HepG2 (cell line): Measurements from ENCODE around the gene MRPL27. TPM values are rescaled to one million over a fixed set of nuclear protein-coding genes. Genes with fewer than 3 reads are reported as not detected.

Source experiments
- ATAD3A ChIP-seq: sonication (generic); formaldehyde crosslinking; IDR thresholded peaks from 2 replicates; pipeline ENCODE4 v1.4.0; 2020; ENCODE audit warnings: missing genetic modification reagents
- ATRX ChIP-seq: sonication (generic); formaldehyde crosslinking; IDR thresholded peaks from 2 replicates; pipeline ENCODE4 v1.4.0; 2020; ENCODE audit warnings: missing genetic modification reagents, borderline replicate concordance
- FOSL1 ChIP-seq: sonication (generic); formaldehyde crosslinking; IDR thresholded peaks from 2 replicates; pipeline ENCODE4 v1.9.0; 2021; ENCODE audit warnings: missing genetic modification reagents, borderline replicate concordance
- MATR3 ChIP-seq: sonication (generic); formaldehyde crosslinking; IDR thresholded peaks from 2 replicates; pipeline ENCODE4 v1.4.0; 2020; ENCODE audit warnings: missing genetic modification reagents
- MAZ ChIP-seq, 2 experiments: sonication (generic) in 1 of 2; formaldehyde crosslinking in 1 of 2; IDR thresholded peaks; 2 replicates each; pipeline versions ENCODE4 v1.5.0 to v1.6.1; 2012 to 2020; ENCODE audit warnings: low read depth in 2 of 2, mild to moderate bottlenecking in 2 of 2, borderline replicate concordance in 1 of 2, improper control_type of control experiment in 1 of 2, low read length in 1 of 2, missing genetic modification reagents in 1 of 2, moderate library complexity in 1 of 2
- NCOA1 ChIP-seq: sonication (generic); formaldehyde crosslinking; IDR thresholded peaks from 2 replicates; pipeline ENCODE4 v1.9.0; 2021; ENCODE audit warnings: missing genetic modification reagents
- NFIC ChIP-seq: IDR thresholded peaks from 2 replicates; pipeline ENCODE4 v1.6.1; 2012; ENCODE audit warnings: mild to moderate bottlenecking, low read length, inconsistent platforms
- RAD21 ChIP-seq: fragments of 450-650 bp; formaldehyde crosslinking; IDR thresholded peaks from 2 replicates; pipeline ENCODE4 v1.5.0; 2020; ENCODE audit warnings: mild to moderate bottlenecking
- SIN3A ChIP-seq: IDR thresholded peaks from 2 replicates; pipeline ENCODE4 v1.6.1; 2011; ENCODE audit warnings: low read depth, mild to moderate bottlenecking, control low read depth, low read length, borderline replicate concordance
- STAT5B ChIP-seq: sonication (generic); formaldehyde crosslinking; IDR thresholded peaks from 2 replicates; pipeline ENCODE4 v1.4.0; 2020; ENCODE audit warnings: missing genetic modification reagents
- TARDBP ChIP-seq: sonication (generic); formaldehyde crosslinking; IDR thresholded peaks from 2 replicates; pipeline ENCODE4 v1.8.0; 2022; ENCODE audit warnings: mild to moderate bottlenecking, missing genetic modification reagents
- U2AF2 ChIP-seq: fragments of 200-400 bp; formaldehyde crosslinking; IDR thresholded peaks from 2 replicates; pipeline ENCODE4 v1.6.1; 2017; ENCODE audit warnings: low read depth, mild to moderate bottlenecking, low read length
- WIZ ChIP-seq: sonication (generic); formaldehyde crosslinking; IDR thresholded peaks from 2 replicates; pipeline ENCODE4 v1.5.1; 2020; ENCODE audit warnings: mild to moderate bottlenecking, missing genetic modification reagents
- ZNF432 ChIP-seq: sonication (generic); formaldehyde crosslinking; IDR thresholded peaks from 2 replicates; pipeline ENCODE4 v1.5.0; 2020; ENCODE audit warnings: missing genetic modification reagents, mild to moderate bottlenecking, borderline replicate concordance
- ZNF556 ChIP-seq: sonication (generic); formaldehyde crosslinking; IDR thresholded peaks from 2 replicates; pipeline ENCODE4 v1.4.0; 2020; ENCODE audit warnings: mild to moderate bottlenecking, missing genetic modification reagents, borderline replicate concordance
- ZNF616 ChIP-seq: sonication (generic); formaldehyde crosslinking; IDR thresholded peaks from 2 replicates; pipeline ENCODE4 v1.5.0; 2020; ENCODE audit warnings: low read depth, mild to moderate bottlenecking, missing genetic modification reagents
- ZNF713 ChIP-seq: sonication (generic); formaldehyde crosslinking; IDR thresholded peaks from 2 replicates; pipeline ENCODE4 v1.4.0; 2020; ENCODE audit warnings: mild to moderate bottlenecking, missing genetic modification reagents
- polyA plus RNA-seq, 8 experiments: library from polyadenylated mRNA; depleted of rRNA in 3 of 8; stranded (reverse) in 7 of 8; unstranded in 1 of 8; fragments of >200 nt; fragmentation: Illumina TruSeq in 4 of 8; extraction: Trizol in 4 of 8; gene quantifications; 2 replicates each; pipeline versions ENCODE4 v1.2.1 to v1.2.3, GENCODE V29; 2011 to 2016; ENCODE audit warnings: low read depth in 4 of 8, missing spikeins in 1 of 8, mixed read lengths in 1 of 8; ENCODE audit not compliant: insufficient read depth in 1 of 8
- total RNA-seq, 5 experiments: library from RNA; depleted of rRNA; stranded (reverse); fragments of >200 nt; fragmentation: Illumina TruSeq; extraction: Trizol; gene quantifications; 2 replicates each; pipeline ENCODE4 v1.2.3, GENCODE V29; 2016; ENCODE audit warnings: low read depth in 1 of 5
- TF ChIP-seq, protein P1 (sequence below): sonication (generic); formaldehyde crosslinking; IDR thresholded peaks from 2 replicates; pipeline ENCODE4 v1.5.0; 2020; ENCODE audit warnings: mild to moderate bottlenecking, missing genetic modification reagents, borderline replicate concordance
- TF ChIP-seq, protein P2 (sequence below): sonication (generic); formaldehyde crosslinking; IDR thresholded peaks from 2 replicates; pipeline ENCODE4 v1.8.1; 2022; ENCODE audit warnings: mild to moderate bottlenecking, missing genetic modification reagents

MRPL27 gene
- total and polyA plus RNA-seq, 2 of the 13 experiments (the other 11 are each of a cell fraction or from before 2014, with no cell fraction given), result 137 to 217 TPM

DNA sequence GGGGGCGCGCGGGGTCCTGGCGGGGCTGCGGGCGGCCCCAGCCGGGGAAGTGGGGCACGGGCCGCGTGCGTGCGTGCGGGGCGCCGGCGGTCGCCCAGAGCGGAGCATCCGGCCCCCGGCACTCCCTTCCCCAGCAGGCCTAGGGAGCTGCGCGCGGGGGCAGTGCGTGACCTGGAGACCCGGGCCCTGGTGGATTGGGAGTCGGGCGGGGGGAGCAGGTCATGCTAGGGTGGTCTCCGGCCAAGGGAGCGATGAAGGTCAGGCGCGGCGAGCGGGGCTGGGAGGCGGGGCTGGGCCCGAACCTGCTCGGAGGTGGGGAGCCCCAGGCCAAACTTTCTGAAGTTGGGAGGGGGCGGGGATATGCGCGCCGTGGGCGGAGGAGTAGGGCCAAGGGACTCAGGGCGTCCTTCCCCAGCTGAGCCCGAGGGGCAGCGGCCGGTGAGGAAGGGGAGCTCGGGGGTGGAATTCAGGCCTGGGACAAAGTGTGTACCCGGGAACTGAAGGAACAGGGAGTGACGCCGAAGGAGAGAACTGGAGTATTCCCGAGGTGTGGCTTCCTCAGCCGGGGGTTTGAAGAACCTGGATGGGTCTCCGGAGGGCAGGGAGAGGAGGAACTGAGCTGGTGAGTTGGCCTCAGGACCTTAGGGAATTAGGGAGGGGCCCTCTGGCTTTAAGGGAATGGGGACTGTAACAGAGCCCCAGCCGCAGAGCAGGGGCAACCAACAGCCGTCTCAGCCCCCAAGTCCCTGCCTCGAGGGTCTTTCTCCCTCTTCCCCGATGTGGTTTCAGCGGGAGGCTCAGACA, 26.5 kb downstream of the MRPL27 start (continued):
- TF ChIP-seq, protein P1, sequence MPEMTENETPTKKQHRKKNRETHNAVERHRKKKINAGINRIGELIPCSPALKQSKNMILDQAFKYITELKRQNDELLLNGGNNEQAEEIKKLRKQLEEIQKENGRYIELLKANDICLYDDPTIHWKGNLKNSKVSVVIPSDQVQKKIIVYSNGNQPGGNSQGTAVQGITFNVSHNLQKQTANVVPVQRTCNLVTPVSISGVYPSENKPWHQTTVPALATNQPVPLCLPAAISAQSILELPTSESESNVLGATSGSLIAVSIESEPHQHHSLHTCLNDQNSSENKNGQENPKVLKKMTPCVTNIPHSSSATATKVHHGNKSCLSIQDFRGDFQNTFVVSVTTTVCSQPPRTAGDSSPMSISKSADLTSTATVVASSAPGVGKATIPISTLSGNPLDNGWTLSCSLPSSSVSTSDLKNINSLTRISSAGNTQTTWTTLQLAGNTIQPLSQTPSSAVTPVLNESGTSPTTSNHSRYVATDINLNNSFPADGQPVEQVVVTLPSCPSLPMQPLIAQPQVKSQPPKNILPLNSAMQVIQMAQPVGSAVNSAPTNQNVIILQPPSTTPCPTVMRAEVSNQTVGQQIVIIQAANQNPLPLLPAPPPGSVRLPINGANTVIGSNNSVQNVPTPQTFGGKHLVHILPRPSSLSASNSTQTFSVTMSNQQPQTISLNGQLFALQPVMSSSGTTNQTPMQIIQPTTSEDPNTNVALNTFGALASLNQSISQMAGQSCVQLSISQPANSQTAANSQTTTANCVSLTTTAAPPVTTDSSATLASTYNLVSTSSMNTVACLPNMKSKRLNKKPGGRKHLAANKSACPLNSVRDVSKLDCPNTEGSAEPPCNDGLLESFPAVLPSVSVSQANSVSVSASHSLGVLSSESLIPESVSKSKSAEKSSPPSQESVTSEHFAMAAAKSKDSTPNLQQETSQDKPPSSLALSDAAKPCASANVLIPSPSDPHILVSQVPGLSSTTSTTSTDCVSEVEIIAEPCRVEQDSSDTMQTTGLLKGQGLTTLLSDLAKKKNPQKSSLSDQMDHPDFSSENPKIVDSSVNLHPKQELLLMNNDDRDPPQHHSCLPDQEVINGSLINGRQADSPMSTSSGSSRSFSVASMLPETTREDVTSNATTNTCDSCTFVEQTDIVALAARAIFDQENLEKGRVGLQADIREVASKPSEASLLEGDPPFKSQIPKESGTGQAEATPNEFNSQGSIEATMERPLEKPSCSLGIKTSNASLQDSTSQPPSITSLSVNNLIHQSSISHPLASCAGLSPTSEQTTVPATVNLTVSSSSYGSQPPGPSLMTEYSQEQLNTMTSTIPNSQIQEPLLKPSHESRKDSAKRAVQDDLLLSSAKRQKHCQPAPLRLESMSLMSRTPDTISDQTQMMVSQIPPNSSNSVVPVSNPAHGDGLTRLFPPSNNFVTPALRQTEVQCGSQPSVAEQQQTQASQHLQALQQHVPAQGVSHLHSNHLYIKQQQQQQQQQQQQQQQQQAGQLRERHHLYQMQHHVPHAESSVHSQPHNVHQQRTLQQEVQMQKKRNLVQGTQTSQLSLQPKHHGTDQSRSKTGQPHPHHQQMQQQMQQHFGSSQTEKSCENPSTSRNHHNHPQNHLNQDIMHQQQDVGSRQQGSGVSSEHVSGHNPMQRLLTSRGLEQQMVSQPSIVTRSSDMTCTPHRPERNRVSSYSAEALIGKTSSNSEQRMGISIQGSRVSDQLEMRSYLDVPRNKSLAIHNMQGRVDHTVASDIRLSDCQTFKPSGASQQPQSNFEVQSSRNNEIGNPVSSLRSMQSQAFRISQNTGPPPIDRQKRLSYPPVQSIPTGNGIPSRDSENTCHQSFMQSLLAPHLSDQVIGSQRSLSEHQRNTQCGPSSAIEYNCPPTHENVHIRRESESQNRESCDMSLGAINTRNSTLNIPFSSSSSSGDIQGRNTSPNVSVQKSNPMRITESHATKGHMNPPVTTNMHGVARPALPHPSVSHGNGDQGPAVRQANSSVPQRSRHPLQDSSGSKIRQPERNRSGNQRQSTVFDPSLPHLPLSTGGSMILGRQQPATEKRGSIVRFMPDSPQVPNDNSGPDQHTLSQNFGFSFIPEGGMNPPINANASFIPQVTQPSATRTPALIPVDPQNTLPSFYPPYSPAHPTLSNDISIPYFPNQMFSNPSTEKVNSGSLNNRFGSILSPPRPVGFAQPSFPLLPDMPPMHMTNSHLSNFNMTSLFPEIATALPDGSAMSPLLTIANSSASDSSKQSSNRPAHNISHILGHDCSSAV (CRISPR knock-in tag), result no peak
- TF ChIP-seq RAD21 (CRISPR knock-in tag) (no peak), MAZ (IDR thresholded peaks at IDR 0.05; ENCODE audit: borderline replicate concordance, low read depth, low read length) (0 out of 2 replicates have a peak, but pooled peaks have one; percentile 46), MAZ (CRISPR knock-in tag; IDR thresholded peaks at IDR 0.05; ENCODE audit: low read depth) (no peak), MATR3 (CRISPR knock-in tag) (no peak), ZNF616 (CRISPR knock-in tag) (no peak), WIZ (CRISPR knock-in tag) (no peak), ZNF713 (CRISPR knock-in tag) (no peak), FOSL1 (no peak), ATRX (CRISPR knock-in tag) (no peak), NFIC (no peak), ATAD3A (CRISPR knock-in tag) (no peak), SIN3A (0 out of 2 replicates have a peak, but pooled peaks have one; percentile 18), ZNF556 (CRISPR knock-in tag) (peak; percentile 72; the same call in 1 of the 2 replicates), TARDBP (no peak), U2AF2 (no peak), NCOA1 (no peak), STAT5B (CRISPR knock-in tag) (0 out of 2 replicates have a peak, but pooled peaks have one; percentile 53), ZNF432 (no peak)
- TF ChIP-seq, protein P2, sequence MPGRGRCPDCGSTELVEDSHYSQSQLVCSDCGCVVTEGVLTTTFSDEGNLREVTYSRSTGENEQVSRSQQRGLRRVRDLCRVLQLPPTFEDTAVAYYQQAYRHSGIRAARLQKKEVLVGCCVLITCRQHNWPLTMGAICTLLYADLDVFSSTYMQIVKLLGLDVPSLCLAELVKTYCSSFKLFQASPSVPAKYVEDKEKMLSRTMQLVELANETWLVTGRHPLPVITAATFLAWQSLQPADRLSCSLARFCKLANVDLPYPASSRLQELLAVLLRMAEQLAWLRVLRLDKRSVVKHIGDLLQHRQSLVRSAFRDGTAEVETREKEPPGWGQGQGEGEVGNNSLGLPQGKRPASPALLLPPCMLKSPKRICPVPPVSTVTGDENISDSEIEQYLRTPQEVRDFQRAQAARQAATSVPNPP (CRISPR knock-in tag), result no peak
